Nephron progenitor cell (in vitro differentiated cells): ENCODE results near the gene NRXN2.

ENCODE experiments used
- DNase-seq: peaks from one replicate; pipeline ENCODE4 v3.0.0; 2021
- H3K27ac Mint-ChIP-seq: 2 replicates; pipeline ENCODE4 v1.8.0; 2021; ENCODE audit warnings: mild to moderate bottlenecking, moderate library complexity, mixed read lengths
- H3K27me3 Mint-ChIP-seq: 2 replicates; pipeline ENCODE4 v1.8.0; 2021; ENCODE audit warnings: mild to moderate bottlenecking, low read depth, mixed read lengths; ENCODE audit not compliant: poor library complexity
- H3K36me3 Mint-ChIP-seq: 2 replicates; pipeline ENCODE4 v1.8.0; 2021; ENCODE audit warnings: low read depth, mixed read lengths
- H3K4me1 Mint-ChIP-seq: 2 replicates; pipeline ENCODE4 v1.8.0; 2021; ENCODE audit warnings: mixed read lengths
- H3K4me3 Mint-ChIP-seq: 2 replicates; pipeline ENCODE4 v1.8.0; 2021; ENCODE audit warnings: mild to moderate bottlenecking, moderate library complexity, mixed read lengths
- H3K9me3 Mint-ChIP-seq: 2 replicates; pipeline ENCODE4 v1.8.0; 2021; ENCODE audit warnings: mild to moderate bottlenecking, moderate library complexity, mixed read lengths
- CTCF ChIP-seq: fragments of 200-600 bp; sonication (generic); IDR thresholded peaks from 2 replicates; pipeline ENCODE4 v1.5.0; 2021; ENCODE audit warnings: antibody characterized with exemption

Gene NRXN2

GRCh38 chr11:64686466-64687170, 36.4 kb downstream of the NRXN2 start:
- no peak overlapping the region for H3K4me3 Mint-ChIP-seq
- peaks cover 53% of the 10 kb centered on the region for H3K27me3 Mint-ChIP-seq
- H3K4me1 Mint-ChIP-seq, result peaks cover 34% of the 10 kb centered on the region
- H3K36me3 Mint-ChIP-seq, result no peaks in the 10 kb centered on the region
- DNase-seq, result no peak
- H3K27ac Mint-ChIP-seq, result no peak overlapping the region
- H3K9me3 Mint-ChIP-seq, result no peaks in the 10 kb centered on the region
- no peak for TF ChIP-seq CTCF

- Mint-ChIP-seq H3K4me1 (peaks cover 27% of the 10 kb centered on the region), H3K27ac (no peak overlapping the region), H3K27me3 (peaks cover 51% of the 10 kb centered on the region), H3K36me3 (no peaks in the 10 kb centered on the region), H3K4me3 (no peak overlapping the region), H3K9me3 (no peaks in the 10 kb centered on the region)
- DNase-seq, result no peak
- TF ChIP-seq CTCF, result no peak
Measured at GRCh38 chr11:64685536-64685935, 37.5 kb downstream of the NRXN2 start.

GRCh38 chr11:64684357-64684756, 38.6 kb downstream of the NRXN2 start:
- no peaks in the 10 kb centered on the region for H3K36me3 Mint-ChIP-seq
- no peak for DNase-seq
- no peak overlapping the region for H3K27ac Mint-ChIP-seq
- H3K4me3 Mint-ChIP-seq, result no peak overlapping the region
- H3K27me3 Mint-ChIP-seq, result peaks cover 54% of the 10 kb centered on the region
- H3K4me1 Mint-ChIP-seq, result peaks cover 22% of the 10 kb centered on the region
- H3K9me3 Mint-ChIP-seq, result no peaks in the 10 kb centered on the region
- no peak for TF ChIP-seq CTCF

GRCh38 chr11:64681171-64681570, 41.8 kb downstream of the NRXN2 start:
- peaks cover 84% of the 10 kb centered on the region for H3K27me3 Mint-ChIP-seq

GRCh38 chr11:64679846-64680245, 43.2 kb downstream of the NRXN2 start:
- DNase-seq, result no peak
- Mint-ChIP-seq H3K27me3 (peaks cover 84% of the 10 kb centered on the region), H3K4me3 (no peak overlapping the region), H3K9me3 (peaks cover 3% of the 10 kb centered on the region), H3K27ac (no peak overlapping the region), H3K4me1 (peaks cover 28% of the 10 kb centered on the region), H3K36me3 (no peaks in the 10 kb centered on the region)
- no peak for TF ChIP-seq CTCF

More at GRCh38 chr11:64681171-64681570, 41.8 kb downstream of the NRXN2 start:
- peaks cover 15% of the 10 kb centered on the region for H3K4me1 Mint-ChIP-seq
- DNase-seq, result no peak
- H3K4me3 Mint-ChIP-seq, result no peak overlapping the region
- TF ChIP-seq CTCF, result no peak
- H3K9me3 Mint-ChIP-seq, result peaks cover 3% of the 10 kb centered on the region
- no peak overlapping the region for H3K27ac Mint-ChIP-seq
- no peaks in the 10 kb centered on the region for H3K36me3 Mint-ChIP-seq

- peaks cover 75% of the 10 kb centered on the region for H3K27me3 Mint-ChIP-seq
Measured at GRCh38 chr11:64677441-64678023, 45.5 kb downstream of the NRXN2 start.

More at GRCh38 chr11:64677441-64678023, 45.5 kb downstream of the NRXN2 start:
- H3K9me3 Mint-ChIP-seq, result peaks cover 3% of the 10 kb centered on the region
- H3K4me3 Mint-ChIP-seq, result no peak overlapping the region
- H3K4me1 Mint-ChIP-seq, result peaks cover 38% of the 10 kb centered on the region
- H3K27ac Mint-ChIP-seq, result peak overlapping the region; percentile 49
- no peak for TF ChIP-seq CTCF
- DNase-seq, result no peak
- H3K36me3 Mint-ChIP-seq, result no peaks in the 10 kb centered on the region
